Activated gamma-delta T cell (primary cell): Measurements from ENCODE around the gene DUSP16.
"Not testable (repeated sequence)": the region's sequence is repeated elsewhere in the genome, so short reads cannot be mapped to it uniquely, and the experiment has no call there.

Experiments used
- DNase-seq: peaks from one replicate; lab custom pipeline; 2025; lab: John Stamatoyannopoulos, UW

Gene DUSP16

DNA sequence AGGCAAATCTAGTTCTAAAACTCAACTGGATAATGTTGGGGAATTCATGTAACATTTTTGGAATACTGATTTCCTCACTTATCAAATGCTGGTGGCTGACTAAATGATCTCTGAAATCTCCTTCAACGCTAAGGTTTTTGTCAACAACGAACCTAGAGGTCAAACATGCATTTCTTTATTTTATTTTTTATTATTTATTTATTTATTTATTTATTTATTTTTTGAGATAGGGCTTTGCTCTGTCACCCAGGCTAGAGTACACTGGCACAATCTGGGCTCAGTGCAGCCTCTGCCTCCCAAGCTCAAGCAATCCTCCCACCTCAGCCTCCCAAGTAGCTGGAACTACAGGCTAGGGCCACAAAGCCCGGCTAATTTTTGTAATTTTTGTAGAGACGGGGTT is 64.5 kb downstream of the DUSP16 start:
- no peak for DNase-seq

- no peak for DNase-seq
These were observed 67.1 kb downstream of the DUSP16 start for GRCh38 chr12:12495536-12495935.

DNA sequence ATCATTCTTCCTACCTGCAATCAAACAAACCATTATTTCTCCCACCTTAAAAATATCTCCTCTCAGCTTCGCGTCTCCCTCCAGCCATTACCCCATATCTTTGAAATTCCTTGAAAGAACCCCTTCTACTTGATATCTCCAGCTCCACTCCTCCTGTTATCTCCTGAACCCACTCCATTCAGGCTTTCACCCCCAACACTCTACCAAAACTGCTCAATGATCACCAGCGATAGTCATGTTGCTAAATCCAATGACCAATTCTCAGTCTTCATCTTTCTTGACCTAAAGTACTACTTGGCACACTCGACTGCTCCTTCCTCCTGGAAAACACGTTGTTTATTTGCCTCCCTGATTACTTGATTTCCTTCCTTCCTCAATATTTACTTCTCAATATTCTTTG is 70.1 kb downstream of the DUSP16 start:
- DNase-seq: no peak

- DNase-seq: no peak
These were observed 71.1 kb downstream of the DUSP16 start for GRCh38 chr12:12491606-12492005.

DNA sequence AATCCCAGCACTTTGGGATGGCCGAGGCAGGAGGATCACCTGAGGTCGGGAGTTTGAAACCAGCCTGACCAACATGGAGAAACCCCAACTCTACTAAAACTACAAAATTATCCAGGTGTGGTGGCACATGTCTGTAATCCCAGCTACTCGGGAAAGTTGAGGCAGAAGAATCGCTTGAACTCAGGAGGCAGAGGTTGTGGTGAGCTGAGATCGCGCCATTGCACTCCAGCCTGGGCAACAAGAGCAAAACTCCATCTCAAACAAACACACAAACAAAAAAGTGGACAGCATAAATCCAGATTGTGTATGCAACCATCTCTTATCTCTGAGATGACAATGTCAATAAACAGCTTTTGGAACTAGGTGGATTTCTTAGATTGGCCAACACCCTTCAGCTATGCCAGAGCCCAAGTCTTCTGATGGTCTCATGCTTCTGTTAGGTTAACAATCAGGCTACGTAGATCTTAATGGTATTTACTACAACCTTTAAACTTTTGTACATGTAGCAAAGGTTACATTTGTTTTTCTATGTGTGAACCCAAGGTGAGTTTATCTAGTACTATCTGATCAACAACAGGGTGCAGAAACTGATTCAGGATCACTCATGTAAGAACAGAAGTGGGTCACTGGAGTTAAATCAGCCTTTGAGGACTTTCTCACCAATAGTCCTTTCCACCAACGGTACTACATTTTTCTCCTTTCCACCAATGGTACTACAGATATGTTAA is 73.7 kb downstream of the DUSP16 start:
- no peak for DNase-seq

DNA sequence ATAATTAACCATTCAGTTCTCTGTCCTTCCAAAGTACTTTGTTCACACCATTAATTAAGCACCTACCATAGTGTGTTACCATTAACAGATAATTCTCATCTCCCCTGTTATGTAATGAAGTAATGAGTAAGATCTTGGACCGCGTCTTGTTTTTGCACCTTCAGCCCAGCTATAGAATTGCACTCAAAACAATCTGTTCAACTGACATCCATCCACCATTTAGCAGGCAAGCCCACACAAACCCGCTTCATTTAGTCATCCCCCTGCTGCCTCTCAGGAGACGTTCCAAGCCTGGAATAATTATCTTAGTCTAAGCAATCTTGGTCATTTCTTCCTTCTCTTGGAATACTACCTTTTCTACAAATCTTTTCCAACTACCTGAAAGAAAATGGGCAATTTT is 74.4 kb downstream of the DUSP16 start:
- no peak for DNase-seq

- DNase-seq: no peak
These were observed 75.2 kb downstream of the DUSP16 start for GRCh38 chr12:12487490-12487889.

DNA sequence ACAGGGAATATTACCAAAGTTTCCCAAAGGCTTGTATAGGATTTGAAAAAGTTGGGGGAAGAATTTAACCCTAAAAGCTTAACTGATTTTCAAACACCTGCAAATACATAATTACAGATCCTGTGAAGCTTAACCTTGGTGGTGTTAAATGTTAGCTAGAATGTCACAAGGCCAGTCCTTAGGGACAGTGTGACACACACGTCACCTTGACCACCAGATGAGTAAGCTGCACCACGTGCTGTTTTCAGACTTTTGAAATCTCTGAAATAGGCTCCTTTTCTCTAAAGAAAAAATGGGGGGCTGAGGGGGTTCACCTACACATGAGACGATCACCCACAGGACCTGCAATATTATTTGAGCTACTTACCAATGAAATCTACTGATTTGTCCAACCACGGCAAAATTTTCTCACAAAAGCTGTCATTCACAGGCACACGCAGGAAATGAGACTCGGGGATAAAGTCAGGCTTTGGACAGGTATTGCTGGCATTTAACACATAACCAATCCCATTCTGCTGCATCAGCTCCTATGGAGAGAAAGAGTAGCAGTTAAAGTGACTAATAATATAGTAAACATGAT is 75.9 kb downstream of the DUSP16 start:
- DNase-seq: no peak

GRCh38 chr12:12483438-12483837 is 79.2 kb downstream of the DUSP16 start:
- no peak for DNase-seq

DNA sequence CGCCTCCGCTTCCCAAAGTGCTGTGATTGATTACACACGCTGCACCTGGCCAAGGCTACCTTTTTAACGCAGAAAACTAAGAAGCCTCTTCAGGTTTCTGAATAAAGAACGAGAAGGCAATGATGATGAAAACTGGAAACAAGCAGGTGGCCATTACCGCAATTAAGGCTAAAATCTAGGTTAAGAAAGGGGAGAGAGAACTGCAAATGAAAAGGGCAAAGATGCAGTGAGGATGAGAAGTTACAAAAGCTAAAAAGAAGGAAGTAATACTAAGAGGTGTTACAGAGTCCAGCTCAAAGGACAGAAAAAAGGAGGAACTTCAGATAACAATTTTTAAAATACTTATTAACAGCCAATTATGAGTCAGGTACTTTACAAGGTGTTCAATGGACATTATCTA is 79.7 kb downstream of the DUSP16 start:
- DNase-seq: no peak

DNA sequence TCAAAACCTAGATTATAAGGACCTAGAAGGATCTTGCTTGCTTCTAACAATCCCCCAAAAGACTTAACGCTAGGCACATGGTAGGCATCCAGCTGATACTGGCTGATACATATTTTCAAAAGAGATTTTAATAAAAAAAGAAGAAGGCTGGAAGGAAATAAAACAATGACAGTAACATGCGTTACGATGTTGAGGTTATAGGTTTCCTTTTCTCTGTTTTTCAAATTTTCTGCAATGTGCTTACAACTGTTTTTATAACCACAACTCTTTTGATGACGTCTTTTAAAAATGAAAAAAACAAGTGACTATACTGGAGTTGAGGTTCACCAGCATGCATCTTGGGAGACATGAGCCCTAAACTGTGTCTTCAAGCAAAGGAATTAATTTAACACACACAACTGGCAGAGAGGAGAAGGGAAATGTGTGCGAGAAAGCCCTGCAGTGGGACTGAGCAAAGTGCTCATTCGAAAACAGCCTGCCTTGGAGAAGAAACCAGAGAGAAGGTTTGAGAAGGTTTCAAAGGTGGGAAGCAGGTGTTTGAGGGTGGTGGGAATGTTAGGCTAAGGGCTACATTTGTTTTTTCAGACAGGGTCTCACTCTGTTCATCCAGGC is 80.4 kb downstream of the DUSP16 start:
- DNase-seq: no peak

DNA sequence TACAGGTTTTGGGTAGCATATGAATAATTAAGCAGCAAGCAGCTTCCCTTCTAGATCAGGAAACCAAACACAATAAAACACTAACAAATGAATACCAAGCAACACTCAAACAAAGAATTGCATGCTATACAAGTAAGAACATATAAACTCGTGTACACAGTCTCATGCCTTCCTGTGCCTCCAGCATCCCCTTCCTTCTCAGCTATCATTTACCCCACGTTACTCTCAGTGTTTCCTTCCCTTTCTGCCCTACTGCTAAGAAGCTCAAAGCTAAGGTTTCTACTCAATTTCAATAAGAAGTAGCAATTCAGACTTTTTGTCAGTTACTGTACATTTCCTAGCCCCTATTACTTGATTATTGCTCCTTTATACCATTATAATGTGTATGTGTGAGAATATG is 81.0 kb downstream of the DUSP16 start:
- no peak for DNase-seq

- no peak for DNase-seq
These were observed 82.6 kb downstream of the DUSP16 start for GRCh38 chr12:12480074-12480473.

DNA sequence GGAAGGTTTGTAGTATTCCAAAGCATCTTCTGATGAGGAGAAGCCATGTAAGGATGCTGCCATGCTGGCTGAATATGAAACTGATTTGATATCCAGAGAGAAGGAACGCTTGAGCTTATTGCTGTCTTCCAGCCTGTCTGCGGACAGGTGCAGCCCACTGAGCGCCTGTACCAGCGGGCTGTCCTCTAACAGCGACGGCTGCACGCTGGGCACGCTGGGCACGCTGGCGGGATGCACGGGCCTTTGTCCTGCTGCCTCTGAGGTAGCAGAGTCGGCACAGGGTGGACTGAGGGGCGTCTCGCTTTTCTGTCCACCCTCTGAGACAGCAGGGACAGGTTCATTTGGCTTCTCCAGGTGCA is 85.2 kb downstream of the DUSP16 start:
- no peak for DNase-seq

GRCh38 chr12:12476857-12477531 is 85.7 kb downstream of the DUSP16 start:
- no peak for DNase-seq

GRCh38 chr12:12474931-12475795 is 87.5 kb downstream of the DUSP16 start:
- no peak for DNase-seq

GRCh38 chr12:12474471-12474928 is 88.2 kb downstream of the DUSP16 start:
- DNase-seq: no peak

DNA sequence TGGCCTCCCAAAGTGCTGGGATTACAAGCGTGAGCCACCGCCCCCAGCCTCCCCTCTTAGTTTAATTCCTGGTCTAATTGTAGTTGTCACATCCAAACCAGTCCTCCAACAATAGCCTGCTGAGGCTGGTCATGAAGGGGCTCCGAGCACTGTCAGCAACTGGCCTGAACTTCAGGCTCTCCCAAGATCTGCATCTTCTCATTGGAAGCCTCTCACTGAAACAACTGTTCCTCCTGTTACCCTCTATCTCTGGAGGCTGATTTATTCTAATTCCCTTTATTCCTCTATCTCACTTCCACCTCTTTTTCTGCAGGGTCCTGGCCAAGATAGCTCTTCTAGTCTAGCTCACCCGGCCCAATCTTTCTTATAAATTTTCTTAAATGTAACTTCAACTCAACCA is 89.4 kb downstream of the DUSP16 start:
- DNase-seq: no peak

GRCh38 chr12:12471982-12472961 is 90.4 kb downstream of the DUSP16 start:
- not testable (repeated sequence) for DNase-seq

- no peak for DNase-seq
These were observed 91.8 kb downstream of the DUSP16 start for GRCh38 chr12:12470751-12471306.
